GM10248 (cell line): ENCODE measurements around the gene NREP.

Experiments used
- CTCF ChIA-PET: fragments of 300-600 bp; sonication (Branson Sonifier 250); formaldehyde crosslinking; extraction: SDS; loops from one replicate; lab custom pipeline; 2021; ENCODE audit warnings: antibody characterized with exemption; lab: Yijun Ruan, JAX
- POLR2A ChIA-PET: fragments of 350-650 bp; sonication (Branson Sonifier 250); formaldehyde crosslinking; extraction: SDS; loops from one replicate; lab custom pipeline; 2020; ENCODE audit warnings: antibody characterized with exemption; lab: Yijun Ruan, JAX
- DNase-seq: peaks from one replicate; pipeline ENCODE4 v3.0.0; 2012; ENCODE audit errors: extremely low spot score
- TF ChIP-seq, protein P1 (sequence below): IDR thresholded peaks from 2 replicates; pipeline ENCODE4 v1.5.1; 2012; ENCODE audit warnings: mild to moderate bottlenecking, low read depth; ENCODE audit errors: extremely low read depth, missing control alignments, control extremely low read depth

NREP gene

DNA sequence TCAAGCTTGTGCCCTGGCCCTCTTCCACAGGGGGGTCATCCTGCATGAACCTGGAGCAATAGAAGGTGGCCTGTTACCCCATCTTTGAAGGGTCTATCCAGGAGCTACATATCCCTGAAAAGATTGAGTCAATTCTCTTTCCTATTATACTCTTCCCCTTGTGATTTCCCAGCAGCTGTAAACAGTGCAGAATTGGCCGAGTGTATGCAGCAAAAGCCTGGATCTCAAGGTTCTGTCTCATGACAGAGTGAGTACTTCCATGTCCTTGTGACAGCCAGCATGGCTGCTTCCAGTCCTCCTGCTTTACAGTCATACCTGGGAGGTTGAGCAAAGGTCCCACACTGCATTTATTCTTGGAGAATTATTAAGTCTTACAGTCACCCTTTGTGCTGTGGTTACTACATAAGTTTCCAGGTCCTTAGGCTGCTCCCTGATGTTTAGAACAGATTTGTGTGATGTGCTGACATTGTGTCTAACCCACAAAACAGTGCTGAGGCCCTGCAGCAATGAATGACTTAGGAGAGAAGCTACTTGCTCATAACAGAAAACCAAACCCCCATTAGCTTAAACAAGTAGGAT lies 67.5 kb downstream of the NREP start:
- TF ChIP-seq, protein P1, sequence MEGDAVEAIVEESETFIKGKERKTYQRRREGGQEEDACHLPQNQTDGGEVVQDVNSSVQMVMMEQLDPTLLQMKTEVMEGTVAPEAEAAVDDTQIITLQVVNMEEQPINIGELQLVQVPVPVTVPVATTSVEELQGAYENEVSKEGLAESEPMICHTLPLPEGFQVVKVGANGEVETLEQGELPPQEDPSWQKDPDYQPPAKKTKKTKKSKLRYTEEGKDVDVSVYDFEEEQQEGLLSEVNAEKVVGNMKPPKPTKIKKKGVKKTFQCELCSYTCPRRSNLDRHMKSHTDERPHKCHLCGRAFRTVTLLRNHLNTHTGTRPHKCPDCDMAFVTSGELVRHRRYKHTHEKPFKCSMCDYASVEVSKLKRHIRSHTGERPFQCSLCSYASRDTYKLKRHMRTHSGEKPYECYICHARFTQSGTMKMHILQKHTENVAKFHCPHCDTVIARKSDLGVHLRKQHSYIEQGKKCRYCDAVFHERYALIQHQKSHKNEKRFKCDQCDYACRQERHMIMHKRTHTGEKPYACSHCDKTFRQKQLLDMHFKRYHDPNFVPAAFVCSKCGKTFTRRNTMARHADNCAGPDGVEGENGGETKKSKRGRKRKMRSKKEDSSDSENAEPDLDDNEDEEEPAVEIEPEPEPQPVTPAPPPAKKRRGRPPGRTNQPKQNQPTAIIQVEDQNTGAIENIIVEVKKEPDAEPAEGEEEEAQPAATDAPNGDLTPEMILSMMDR = no peak
- POLR2A ChIA-PET = no interaction called here
- no peak for DNase-seq
- CTCF ChIA-PET = interaction anchor here (1.0 to 2.5 kb wide), 2 partner anchors 9 to 14 kb away, joined by 3 to 7 read pairs; no protein-coding TSS in a partner anchor

DNA sequence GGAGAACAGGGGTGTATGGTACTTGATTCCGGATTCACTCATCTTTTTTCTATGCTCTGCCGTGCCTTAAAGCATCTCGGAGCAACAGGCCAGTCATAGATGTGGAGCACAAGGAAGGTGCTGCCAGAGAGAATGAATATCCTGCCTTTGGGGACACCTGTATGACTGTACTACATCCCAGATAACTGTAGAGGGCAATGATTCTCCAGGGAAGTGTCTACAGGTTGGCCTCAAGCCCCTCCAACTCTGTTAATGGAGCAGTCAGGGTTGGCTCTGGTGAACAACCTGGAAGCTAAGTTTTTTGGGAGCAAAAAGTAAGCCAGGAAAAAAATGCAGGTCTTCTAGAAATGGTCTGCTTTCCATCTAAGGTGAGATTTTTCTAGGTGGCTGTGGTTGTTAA lies 71.0 kb downstream of the NREP start:
- POLR2A ChIA-PET = no interaction called here
- CTCF ChIA-PET = interaction anchor here (1.2 kb wide), 2 partner anchors 9 to 460 kb away, joined by 3 read pairs; no protein-coding TSS in a partner anchor

DNA sequence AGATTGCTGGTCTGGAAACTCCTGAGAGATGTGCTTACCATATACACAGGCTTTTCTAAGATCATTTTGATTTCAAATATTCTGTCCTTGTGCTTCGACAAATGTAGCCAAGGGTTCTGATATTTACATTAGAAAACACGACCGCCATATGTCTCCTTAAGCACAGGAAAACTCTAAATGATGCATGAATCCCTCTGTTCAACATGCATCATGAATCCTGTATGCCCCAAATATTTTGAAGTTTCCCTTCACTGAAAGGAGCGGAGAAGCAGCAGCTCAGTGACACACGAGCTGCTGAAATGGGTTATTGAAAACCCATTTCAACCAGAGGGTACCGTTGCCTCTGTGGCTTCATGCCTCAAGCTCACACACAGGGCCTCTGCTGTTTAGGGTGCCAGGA lies 74.4 kb downstream of the NREP start:
- no peak for DNase-seq
- ChIA-PET POLR2A (no interaction called here), CTCF (interaction anchor here (0.8 to 1.4 kb wide), 2 partner anchors 82 to 132 kb away, joined by 3 read pairs; no protein-coding TSS in a partner anchor)
- TF ChIP-seq, protein P1 = no peak

More for the DNA sequence above, 71.0 kb downstream of the NREP start:
- TF ChIP-seq, protein P1 = no peak
- no peak for DNase-seq

DNA sequence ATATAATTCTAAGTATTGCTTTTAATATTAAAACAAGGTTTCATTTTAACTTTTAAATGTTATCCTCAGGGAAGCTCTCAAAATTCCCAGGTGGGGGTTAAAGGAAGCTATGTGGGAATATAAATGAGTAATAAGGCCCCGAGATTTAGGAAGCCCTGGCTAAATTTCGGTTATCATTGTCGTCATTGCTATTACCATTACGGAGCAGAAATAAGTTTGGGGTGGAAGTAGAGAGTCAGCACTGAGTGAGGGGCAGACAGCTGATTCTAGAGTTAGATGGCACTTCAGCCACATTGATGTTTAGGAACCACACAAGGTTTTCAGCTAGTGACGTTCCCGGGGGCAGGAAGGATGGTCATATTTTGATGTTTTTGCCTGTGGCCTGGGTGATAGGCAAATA lies 74.9 kb downstream of the NREP start:
- CTCF ChIA-PET = interaction anchor here (1.4 to 1.5 kb wide), 2 partner anchors 14 to 83 kb away, joined by 3 to 4 read pairs; no protein-coding TSS in a partner anchor
- TF ChIP-seq, protein P1 = no peak
- POLR2A ChIA-PET = no interaction called here

DNA sequence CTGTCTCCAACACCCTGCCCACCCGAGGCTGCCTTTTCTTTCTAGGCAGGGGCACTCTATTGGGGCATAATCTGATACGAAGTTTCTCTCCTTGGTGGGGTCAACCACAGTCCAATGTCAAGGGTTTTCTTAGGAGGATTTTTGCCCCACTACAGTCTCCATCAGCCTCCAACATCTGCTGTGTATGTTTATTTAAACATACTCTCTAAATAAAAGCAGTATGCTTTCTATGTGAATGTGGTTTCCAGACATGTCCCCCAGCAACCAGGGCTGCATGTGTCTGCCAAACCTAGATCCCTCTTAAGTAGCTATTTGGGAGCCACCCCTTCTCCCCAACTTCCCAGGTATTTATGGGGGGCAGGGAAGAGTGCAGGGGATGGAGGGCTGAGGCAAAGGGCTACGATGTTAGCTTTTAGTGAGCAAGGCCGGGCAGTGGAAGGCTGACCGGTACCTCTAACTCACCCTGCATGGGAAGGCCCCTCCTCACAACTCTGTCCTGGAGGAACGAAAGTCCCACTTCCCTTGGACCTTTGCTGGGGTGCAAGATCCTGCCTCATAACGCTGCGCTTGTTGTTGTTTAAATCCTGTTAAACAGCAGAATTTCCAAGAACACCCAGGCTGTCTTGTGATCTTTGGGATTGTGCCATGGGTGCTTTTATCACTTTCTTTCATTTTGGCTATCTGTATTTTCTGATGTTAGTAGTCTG lies 75.4 kb downstream of the NREP start:
- CTCF ChIA-PET = interaction anchor here (1.1 to 1.5 kb wide), 3 partner anchors 9 to 84 kb away, joined by 3 to 4 read pairs (median 3); no protein-coding TSS in a partner anchor
- TF ChIP-seq, protein P1 = no peak
- POLR2A ChIA-PET = no interaction called here
- DNase-seq = no peak

More for the DNA sequence above, 74.9 kb downstream of the NREP start:
- DNase-seq = no peak

DNA sequence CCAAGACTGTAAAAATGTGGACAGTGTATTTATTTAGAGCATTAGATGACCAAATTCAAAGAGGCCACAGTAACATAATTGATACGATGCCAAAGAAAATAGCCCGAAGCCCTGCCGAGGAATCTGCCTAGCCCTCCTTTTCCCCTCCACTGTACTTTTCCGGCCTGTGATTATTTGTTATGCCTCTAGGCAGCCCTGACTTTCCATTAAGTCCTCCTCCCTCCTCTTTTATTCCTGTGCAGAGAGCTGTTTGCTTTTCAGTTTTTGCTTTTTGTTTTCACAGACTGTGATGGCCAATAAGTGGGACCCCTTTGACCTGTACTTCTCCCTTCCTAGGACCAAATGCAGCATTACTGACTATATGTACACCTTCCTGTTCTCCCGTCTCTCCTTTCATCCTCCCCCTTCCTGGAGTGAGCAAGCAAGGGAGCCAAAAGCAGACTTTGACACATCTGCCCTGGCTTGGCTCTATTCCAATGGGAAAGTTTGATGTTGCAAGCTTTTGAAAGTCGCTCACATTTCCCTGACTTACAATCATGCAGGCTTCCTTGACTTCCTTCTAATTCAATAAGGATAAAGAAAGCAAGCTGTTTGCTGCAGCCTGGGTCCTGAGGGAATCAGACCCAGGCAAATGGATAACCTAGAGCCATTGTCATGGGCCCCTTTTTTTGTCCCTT lies 76.1 kb downstream of the NREP start:
- ChIA-PET POLR2A (no interaction called here), CTCF (interaction anchor here (1.1 to 1.5 kb wide), 3 partner anchors 9 to 84 kb away, joined by 3 to 4 read pairs (median 3); no protein-coding TSS in a partner anchor)
- no peak for DNase-seq
- TF ChIP-seq, protein P1 = no peak
